HUES48 (cell line): ENCODE data around the gene OSMR.

Experiments used
- H3K27ac ChIP-seq: one replicate; pipeline ENCODE4 v1.7.0; 2013; ENCODE audit warnings: low read depth, low read length, inconsistent platforms
- H3K27me3 ChIP-seq: 2 replicates; pipeline ENCODE4 v1.6.1; 2013; ENCODE audit warnings: mild to moderate bottlenecking, low read length; ENCODE audit not compliant: control insufficient read depth, insufficient read depth
- H3K36me3 ChIP-seq: 2 replicates; pipeline ENCODE4 v1.6.1; 2013; ENCODE audit warnings: low read length; ENCODE audit not compliant: control insufficient read depth, insufficient read depth
- H3K4me1 ChIP-seq: 2 replicates; pipeline ENCODE4 v1.6.1; 2013; ENCODE audit warnings: mild to moderate bottlenecking, low read length; ENCODE audit not compliant: control insufficient read depth, insufficient read depth
- H3K4me3 ChIP-seq: 2 replicates; pipeline ENCODE4 v1.5.1; 2013; ENCODE audit warnings: mild to moderate bottlenecking, low read depth, low read length
- H3K9ac ChIP-seq: 2 replicates; pipeline ENCODE4 v1.6.1; 2013; ENCODE audit warnings: mild to moderate bottlenecking, low read depth, low read length, moderate library complexity
- H3K9me3 ChIP-seq: 2 replicates; pipeline ENCODE4 v1.6.1; 2013; ENCODE audit warnings: low read length; ENCODE audit not compliant: control insufficient read depth, insufficient read depth

OSMR gene

DNA sequence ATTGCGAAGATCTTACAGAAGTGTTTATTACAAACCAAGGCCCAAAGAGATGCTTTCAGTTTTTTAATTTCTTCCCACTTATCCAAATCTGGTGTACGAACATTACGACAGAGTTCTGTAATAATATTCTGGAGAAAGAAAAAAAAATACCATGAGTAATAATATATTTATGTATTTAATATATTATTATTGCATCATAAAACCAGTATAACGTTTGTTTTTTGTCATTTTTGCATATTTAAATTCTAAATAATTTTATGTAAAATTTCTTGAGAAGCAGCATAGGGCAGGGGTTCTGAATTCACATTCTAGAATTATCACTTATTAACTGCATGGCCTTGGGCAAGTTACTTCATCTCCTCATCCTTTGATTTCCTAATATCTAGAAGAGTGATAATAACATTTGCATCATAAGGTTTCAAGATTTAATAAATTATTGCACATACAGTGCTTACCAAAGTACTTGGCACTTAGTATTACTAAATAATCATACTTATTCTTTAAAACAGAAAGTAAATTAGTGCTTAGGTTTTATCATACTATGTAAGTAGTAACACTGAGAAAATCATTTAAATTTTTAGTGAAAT lies 107.7 kb downstream of the OSMR start:
- H3K36me3 ChIP-seq, result peaks cover 82% of the 10 kb centered on the region
- no peaks in the 10 kb centered on the region for H3K9me3 ChIP-seq
- no peaks in the 10 kb centered on the region for H3K4me1 ChIP-seq
- no peak overlapping the region for H3K4me3 ChIP-seq
- H3K9ac ChIP-seq, result no peak overlapping the region
- H3K27ac ChIP-seq, result no peak overlapping the region
- no peaks in the 10 kb centered on the region for H3K27me3 ChIP-seq

DNA sequence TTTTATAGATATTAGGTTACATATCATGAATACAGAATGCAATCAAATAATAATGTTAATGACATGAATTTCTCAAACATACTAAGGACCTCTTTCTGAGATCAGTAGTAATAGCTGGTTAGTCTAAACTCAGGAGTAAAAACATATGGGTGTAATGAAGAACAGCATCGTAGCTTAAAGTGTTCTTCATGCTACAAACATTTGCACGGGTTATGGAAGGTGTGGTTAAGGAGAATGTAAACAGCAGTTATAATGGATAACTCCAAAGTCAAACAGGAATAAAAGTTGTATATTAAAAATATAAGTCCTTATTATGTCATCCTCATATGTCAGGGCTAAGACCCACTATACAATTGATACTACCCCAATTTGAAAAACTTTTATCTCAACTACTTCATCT lies 115.9 kb downstream of the OSMR start:
- H3K4me3 ChIP-seq, result no peak overlapping the region
- no peaks in the 10 kb centered on the region for H3K27me3 ChIP-seq
- no peak overlapping the region for H3K9ac ChIP-seq
- H3K9me3 ChIP-seq, result no peaks in the 10 kb centered on the region
- H3K36me3 ChIP-seq, result peaks cover 81% of the 10 kb centered on the region
- H3K4me1 ChIP-seq, result no peaks in the 10 kb centered on the region
- H3K27ac ChIP-seq, result no peak overlapping the region

DNA sequence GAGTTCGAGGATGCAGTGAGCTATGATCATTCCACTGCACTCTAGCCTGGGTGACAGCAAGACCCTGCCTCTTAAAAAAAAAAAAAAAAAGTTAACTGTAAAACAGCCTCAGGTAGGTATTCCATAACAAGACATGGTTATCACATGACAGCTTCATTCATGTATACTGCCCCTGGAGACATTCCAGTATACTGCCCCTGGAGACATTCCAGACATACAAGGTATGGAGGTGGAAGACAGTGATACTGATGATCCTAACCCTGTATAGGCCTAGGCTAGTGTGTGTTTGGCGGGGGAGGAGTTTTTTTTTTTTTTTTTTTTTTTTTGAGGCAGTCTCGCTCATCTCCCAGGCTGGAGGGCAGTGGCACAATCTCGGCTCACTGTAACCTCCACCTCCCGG lies 122.9 kb downstream of the OSMR start:
- Histone ChIP-seq H3K27ac (no peak overlapping the region), H3K9me3 (no peaks in the 10 kb centered on the region), H3K36me3 (peaks cover 38% of the 10 kb centered on the region), H3K4me3 (no peak overlapping the region), H3K4me1 (no peaks in the 10 kb centered on the region), H3K27me3 (no peaks in the 10 kb centered on the region), H3K9ac (no peak overlapping the region)

DNA sequence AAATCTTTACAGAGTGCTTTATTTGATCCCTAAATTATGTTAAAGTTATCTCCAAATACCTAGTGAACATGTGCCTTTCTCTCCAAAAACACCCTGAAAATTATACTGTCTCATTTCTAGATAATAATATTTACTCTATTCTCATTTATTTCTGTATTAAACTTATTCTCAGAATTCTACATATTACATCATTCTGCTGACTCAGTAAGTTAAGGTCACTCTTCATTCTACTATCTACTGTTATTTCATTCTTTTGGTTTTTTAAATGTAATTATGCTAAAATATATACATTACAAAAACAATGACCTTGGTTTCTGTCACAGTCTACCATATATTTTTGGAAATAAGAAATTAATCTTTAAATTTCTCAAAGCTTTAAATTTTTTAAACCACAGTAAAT lies 132.2 kb downstream of the OSMR start:
- Histone ChIP-seq H3K36me3 (peaks cover 11% of the 10 kb centered on the region; the same call in 1 of the 2 replicates), H3K9ac (no peak overlapping the region), H3K27ac (no peak overlapping the region), H3K27me3 (no peaks in the 10 kb centered on the region), H3K4me3 (no peak overlapping the region; the same call in 1 of the 2 replicates), H3K9me3 (no peaks in the 10 kb centered on the region), H3K4me1 (peaks cover 18% of the 10 kb centered on the region)

DNA sequence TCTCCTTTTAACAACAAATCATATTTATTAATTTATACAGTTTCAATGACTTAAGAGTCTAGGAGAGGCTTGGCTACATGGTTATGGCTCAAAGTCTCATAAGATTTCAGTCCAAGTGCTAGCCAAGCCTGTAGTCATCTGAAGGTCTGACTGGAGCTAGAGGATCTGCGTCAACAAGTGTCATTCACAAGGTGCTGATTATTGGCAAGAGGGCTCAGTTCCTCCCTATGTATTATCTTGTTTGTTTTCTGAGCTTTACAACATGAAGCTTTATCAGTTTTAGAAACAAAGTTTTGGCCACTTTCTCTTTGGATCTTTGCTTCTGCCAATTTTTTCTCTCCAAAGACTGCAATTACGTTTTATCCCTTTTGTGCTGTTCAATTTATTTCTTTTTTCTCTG lies 133.7 kb downstream of the OSMR start:
- Histone ChIP-seq H3K9ac (no peak overlapping the region), H3K4me3 (no peak overlapping the region)

More for the DNA sequence above, 133.7 kb downstream of the OSMR start:
- H3K4me1 ChIP-seq, result peaks cover 18% of the 10 kb centered on the region
- H3K9me3 ChIP-seq, result no peaks in the 10 kb centered on the region
- no peaks in the 10 kb centered on the region for H3K27me3 ChIP-seq
- H3K36me3 ChIP-seq, result peaks cover 7% of the 10 kb centered on the region; the same call in 1 of the 2 replicates
- H3K27ac ChIP-seq, result no peak overlapping the region
